Chondrocyte (in vitro differentiated cells): Measurements from ENCODE around the gene BCOR. TPM values are rescaled to one million over a fixed set of nuclear protein-coding genes. Genes with fewer than 3 reads are reported as not detected.

ENCODE experiments used
- DNase-seq: peaks from one replicate; pipeline ENCODE4 v3.0.0; 2021; ENCODE audit warnings: mixed read lengths, low spot score
- H3K27ac Mint-ChIP-seq: one replicate; pipeline ENCODE4 v1.8.0; 2021; ENCODE audit warnings: mild to moderate bottlenecking, moderate library complexity, mixed read lengths; ENCODE audit not compliant: unreplicated experiment
- H3K27me3 Mint-ChIP-seq: 2 replicates; pipeline ENCODE4 v1.8.0; 2021; ENCODE audit warnings: low read depth, mixed read lengths
- H3K36me3 Mint-ChIP-seq: 2 replicates; pipeline ENCODE4 v1.8.0; 2021; ENCODE audit warnings: low read depth, mixed read lengths
- H3K4me1 Mint-ChIP-seq: 2 replicates; pipeline ENCODE4 v1.8.0; 2021; ENCODE audit warnings: low read depth, mild to moderate bottlenecking, mixed read lengths
- H3K4me3 Mint-ChIP-seq: one replicate; pipeline ENCODE4 v1.8.0; 2021; ENCODE audit warnings: mild to moderate bottlenecking, moderate library complexity, mixed read lengths; ENCODE audit not compliant: unreplicated experiment
- H3K9me3 Mint-ChIP-seq: 2 replicates; pipeline ENCODE4 v1.8.0; 2021; ENCODE audit warnings: low read depth, mixed read lengths
- CTCF ChIP-seq: fragments of 200-600 bp; sonication (generic); IDR thresholded peaks from 2 replicates; pipeline ENCODE4 v1.5.0; 2021; ENCODE audit warnings: antibody characterized with exemption, mild to moderate bottlenecking, moderate library complexity
- total RNA-seq: library from RNA; stranded (reverse); gene quantifications from 3 replicates; pipeline ENCODE4 v1.2.1, GENCODE V29; 2021

The BCOR gene
- total RNA-seq, 1 donor from 2014 or later = 11.0 TPM

GRCh38 chrX:40003428-40004245, 94.1 kb downstream of the BCOR start:
- TF ChIP-seq CTCF = no peak
- H3K27ac Mint-ChIP-seq = no peak overlapping the region
- no peaks in the 10 kb centered on the region for H3K4me1 Mint-ChIP-seq
- H3K4me3 Mint-ChIP-seq = no peak overlapping the region
- no peaks in the 10 kb centered on the region for H3K36me3 Mint-ChIP-seq
- no peak for DNase-seq
- H3K27me3 Mint-ChIP-seq = peaks cover 5% of the 10 kb centered on the region
- H3K9me3 Mint-ChIP-seq = peaks cover 3% of the 10 kb centered on the region

DNA sequence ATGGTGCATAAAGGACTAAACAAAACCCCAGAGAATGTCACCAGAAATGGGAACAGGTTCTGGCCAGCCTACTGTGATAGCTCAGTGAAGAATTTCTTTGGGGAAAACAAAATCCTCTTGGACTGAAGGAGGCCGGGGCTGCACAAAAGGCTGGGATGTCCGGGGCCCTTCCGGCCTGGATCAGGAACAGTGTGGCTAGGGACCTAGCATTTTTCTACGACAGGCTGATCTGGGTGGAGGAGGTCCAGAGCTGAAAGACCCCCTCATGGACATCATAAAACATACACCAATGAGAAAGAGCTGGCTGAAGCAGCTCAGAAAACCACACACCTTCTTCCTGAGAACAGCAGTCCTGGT, 94.7 kb downstream of the BCOR start:
- Mint-ChIP-seq H3K27me3 (peaks cover 5% of the 10 kb centered on the region), H3K9me3 (peaks cover 3% of the 10 kb centered on the region), H3K4me3 (no peak overlapping the region), H3K36me3 (no peaks in the 10 kb centered on the region), H3K27ac (no peak overlapping the region), H3K4me1 (no peaks in the 10 kb centered on the region)
- no peak for TF ChIP-seq CTCF
- no peak for DNase-seq
